Stimulated activated CD8-positive, alpha-beta memory T cell treated with anti-CD3 and anti-CD28 coated beads, Interleukin-12 subunit alpha, Interleukin-12 subunit beta, amount 100 ng/mL, for 24 hours (primary cell): ENCODE data around the gene SHC3.
A peak's percentile ranks its signal among the peaks of the same experiment; 100 is the strongest.

Source experiments
- DNase-seq: peaks from one replicate; pipeline ENCODE4 v3.0.0-alpha.2; 2020; ENCODE audit errors: extremely low read depth

SHC3 gene

DNA sequence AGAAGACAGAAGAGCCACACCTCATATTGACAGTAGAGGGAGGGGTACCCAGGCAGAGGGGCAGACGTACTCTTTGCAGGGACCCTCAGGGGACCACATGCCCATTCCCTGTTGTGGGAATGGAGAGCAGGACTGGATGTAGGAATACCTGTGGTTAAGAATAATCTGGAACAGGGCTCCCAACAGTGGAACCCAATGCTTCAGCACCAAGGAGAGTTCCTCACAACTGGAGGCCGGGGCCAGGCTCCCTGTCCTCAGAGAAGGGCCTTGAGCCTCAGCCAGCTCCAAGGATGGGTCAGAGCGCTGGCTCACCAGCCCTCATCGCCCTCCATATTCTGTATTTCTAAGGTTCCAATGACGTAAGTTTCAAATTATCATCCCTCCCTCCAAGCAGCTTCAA lies 7.4 kb upstream of the SHC3 start:
- no peak for DNase-seq

- no peak for DNase-seq
Measured at GRCh38 chr9:89183146-89183545, 4.5 kb upstream of the SHC3 start.

- DNase-seq, result no peak
Measured at GRCh38 chr9:89182369-89182768, 3.8 kb upstream of the SHC3 start.

- peak; percentile 34 for DNase-seq
Measured at GRCh38 chr9:89179895-89180734, 1.5 kb upstream of the SHC3 start.

- no peak for DNase-seq
Measured at GRCh38 chr9:89179540-89179894, 899 bp upstream of the SHC3 start.

DNA sequence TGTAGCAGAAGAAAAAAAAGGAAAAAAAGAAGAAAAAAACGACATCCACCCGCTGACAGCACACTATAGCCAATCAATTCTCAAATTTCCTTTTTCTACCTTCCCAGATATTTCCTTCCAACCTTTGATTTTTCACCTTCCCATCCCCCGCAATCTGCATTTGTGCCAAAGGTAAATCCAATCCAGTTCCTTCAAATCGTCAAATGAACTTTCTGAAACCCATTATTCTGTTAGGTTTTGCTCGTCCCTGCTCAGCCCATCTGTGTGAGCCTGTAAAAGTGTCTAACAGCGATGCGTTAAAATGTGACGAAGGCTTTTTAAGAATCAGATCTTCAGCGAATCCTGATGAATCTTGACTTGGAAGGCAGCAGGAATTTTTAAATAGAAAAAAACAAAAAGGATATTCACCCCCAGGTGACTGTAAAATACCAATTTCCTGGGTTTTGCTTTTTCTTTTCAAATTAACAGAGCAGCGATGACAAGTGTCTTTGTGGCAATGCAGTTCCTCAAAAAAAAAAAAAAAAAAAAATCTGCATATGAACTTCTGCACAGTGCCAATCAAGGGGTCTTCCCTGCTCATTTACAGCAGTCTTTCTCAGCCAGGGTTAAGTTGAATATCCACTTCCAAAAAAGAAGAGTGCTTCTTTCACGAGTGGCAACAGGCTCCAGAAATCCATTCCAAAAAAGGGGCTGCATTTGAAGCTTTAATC lies 367 bp upstream of the SHC3 start:
- DNase-seq, result no peak

- DNase-seq, result no peak
Measured at GRCh38 chr9:89177012-89177943, 1.3 kb downstream of the SHC3 start.

DNA sequence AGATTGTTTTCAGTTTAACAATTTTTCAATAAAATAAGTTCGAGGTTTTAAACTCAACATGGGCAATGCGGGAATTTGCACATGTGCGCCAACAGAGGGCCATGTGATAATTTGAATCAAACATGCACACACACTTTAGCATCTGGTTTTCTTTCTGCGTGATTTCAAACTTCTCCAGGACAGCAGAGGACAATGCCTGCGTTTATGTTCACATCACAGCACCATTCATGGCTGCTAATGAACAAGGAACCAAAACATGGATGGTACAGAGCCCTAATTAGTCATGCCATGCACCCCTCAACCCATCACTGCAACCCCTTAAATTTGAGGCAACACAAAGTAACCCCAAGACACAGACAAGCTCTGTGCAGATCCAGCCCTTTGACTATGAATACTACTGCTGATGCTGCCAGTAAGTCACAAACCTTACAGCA lies 2.8 kb downstream of the SHC3 start:
- no peak for DNase-seq

GRCh38 chr9:89174291-89174690 lies 4.3 kb downstream of the SHC3 start:
- no peak for DNase-seq

- no peak for DNase-seq
Measured at GRCh38 chr9:89173072-89173471, 5.5 kb downstream of the SHC3 start.

GRCh38 chr9:89172398-89172797 lies 6.2 kb downstream of the SHC3 start:
- no peak for DNase-seq

- DNase-seq, result no peak
Measured at GRCh38 chr9:89171693-89172092, 6.9 kb downstream of the SHC3 start.

DNA sequence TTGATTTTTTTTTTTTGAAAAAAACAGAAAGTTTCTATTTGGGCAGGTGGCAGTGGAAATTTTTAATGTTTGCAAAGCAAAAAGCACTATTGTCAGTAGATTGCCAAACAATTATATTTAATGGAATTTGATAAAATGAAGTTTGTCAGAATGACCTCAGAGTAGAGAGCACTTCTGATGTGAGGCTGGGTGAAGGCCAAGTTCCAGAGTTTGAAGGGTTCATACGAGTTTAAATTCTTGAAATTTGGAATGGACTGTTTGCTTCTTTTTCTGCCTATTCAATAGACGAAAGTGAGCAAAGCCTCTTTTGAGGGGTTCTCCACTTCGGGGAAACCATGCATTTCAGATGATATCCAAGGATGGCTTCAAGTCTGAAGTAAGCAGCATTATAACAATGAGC lies 7.4 kb downstream of the SHC3 start:
- no peak for DNase-seq

DNA sequence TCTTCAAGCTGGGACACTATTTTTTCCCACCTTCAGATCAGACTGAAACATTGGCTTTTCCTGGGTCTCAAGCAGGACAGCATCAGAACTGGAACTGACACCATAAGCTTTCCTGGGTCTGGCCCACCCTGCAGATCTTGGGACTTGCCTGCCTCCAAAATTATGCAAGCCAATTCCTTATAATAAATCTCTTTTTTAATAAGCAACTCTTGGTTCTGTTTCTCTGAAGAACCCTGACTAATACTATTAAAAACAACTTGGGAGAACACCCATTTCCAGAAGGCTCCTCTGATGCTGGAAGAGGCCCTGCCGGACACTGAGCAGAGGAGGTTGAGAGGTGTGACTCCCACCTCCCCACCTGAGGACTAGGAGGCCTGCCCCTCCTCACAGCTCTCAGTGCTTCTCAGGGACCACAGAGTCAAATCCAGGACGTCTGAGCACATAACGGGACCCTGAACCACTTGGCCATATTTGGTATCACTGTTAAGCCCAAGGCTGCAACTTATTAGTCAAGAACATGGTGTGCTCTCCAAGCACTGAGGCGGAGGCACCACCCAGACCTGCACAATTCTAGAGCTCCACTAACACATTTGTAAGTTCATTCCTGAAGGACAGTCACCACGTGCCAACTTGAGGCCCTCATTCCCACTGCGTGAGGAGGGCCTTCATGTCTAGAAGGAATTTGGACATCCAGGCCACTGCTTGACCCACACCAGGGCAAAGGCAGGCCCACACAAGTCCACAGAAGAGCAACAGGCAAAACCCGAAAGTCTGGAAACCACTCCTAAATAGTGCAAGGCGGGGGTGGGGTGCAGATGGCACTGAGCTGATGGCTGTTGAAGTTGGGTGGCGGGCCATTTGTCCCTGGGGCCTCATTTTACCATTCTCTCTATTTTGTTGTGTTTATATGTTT lies 9.5 kb downstream of the SHC3 start:
- no peak for DNase-seq

DNA sequence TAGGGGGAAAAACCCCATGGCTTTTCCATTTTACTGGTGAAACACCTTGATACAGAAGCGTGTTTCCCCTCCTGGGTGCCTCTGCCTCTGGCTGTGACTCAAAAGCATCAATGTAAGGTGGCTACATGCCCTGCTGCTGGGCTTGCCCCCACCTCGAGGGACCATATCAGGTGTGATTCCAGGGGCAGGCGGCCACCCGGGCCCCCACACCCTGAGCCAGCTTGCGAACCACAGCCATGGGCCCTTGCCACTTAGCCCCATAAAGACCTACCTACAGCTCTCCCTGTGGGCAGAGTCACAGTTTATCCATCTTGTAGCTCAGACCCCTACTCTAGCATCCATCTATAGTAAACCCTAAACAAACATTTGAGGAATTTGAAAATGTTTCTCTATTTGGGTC lies 10.8 kb downstream of the SHC3 start:
- DNase-seq, result no peak

GRCh38 chr9:89166852-89167251 lies 11.8 kb downstream of the SHC3 start:
- no peak for DNase-seq

DNA sequence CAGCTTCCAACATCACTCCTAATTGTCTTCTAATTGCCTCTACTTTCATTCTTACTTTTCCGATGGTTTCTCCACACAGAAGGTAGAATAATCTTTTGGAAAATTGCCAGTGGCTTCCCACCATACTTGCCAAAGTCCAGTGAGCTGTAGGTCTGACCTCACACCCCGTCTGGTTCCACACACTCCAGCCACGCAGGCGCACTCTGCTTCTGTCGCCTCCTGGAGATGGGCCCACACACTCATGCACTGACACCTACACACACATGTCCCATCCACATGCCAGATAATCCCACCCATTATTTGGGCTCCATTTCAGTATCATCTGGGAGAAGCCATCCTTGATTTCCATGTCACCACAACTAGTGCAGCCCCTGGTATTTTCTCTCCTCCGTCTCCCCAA lies 12.7 kb downstream of the SHC3 start:
- DNase-seq, result no peak

GRCh38 chr9:89165341-89165740 lies 13.3 kb downstream of the SHC3 start:
- no peak for DNase-seq

DNA sequence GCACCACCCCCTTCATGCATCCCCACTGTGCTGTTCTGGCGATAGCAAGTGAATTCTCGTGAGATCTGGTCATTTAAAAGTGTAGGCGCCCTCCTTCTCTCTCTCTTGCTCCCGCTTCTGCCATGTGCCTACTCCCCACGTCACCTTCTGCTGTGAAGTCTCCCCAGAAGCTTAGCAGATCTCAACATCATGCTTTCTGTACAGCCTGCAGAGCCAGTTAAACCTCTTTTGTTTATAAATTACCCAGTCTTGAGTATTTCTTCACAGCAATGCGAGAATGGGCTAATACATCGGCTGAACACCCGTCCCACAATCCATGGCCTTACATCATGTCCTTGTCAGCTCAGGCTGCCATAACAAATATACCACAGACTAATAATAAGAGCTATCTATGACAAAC lies 17.4 kb downstream of the SHC3 start:
- DNase-seq, result no peak

DNA sequence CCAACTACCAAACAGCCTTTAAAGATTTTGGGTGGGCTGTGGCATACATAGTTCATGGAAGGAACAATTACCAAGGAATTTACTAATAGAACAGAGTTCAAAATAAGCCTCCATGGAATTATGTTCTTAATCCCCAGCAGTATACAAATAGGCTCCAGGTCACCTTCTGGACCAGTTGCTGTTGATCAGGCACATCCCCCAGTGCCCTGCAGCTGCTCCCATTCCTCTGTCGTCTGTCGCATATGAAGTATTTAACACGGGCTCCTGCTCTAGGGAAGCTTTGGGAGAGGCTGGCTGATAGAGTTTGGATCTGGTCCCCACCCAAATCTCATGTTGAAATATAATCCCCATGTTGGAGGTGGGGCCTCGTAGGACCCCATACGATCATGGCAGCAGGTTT lies 17.8 kb downstream of the SHC3 start:
- no peak for DNase-seq

- no peak for DNase-seq
Measured at GRCh38 chr9:89154651-89155336, 23.8 kb downstream of the SHC3 start.
